Subcutaneous adipose tissue (tissue), 4 donors: ENCODE measurements around the gene PHOSPHO2. TPM values are rescaled to one million over a fixed set of nuclear protein-coding genes. Genes with fewer than 3 reads are reported as not detected.

ENCODE experiments used
- CTCF ChIP-seq: fragments of 450-650 bp; IDR thresholded peaks from one replicate; pipeline ENCODE4 v1.5.1; 2016; ENCODE audit warnings: low read depth, mild to moderate bottlenecking, control low read depth, antibody characterized with exemption, moderate library complexity
- small RNA-seq: library from RNA; depleted of rRNA; stranded (forward); fragments of <200 nt; gene quantifications from one replicate; pipeline ENCODE3, GENCODE V24; 2016
- total RNA-seq, 4 donors: library from RNA; depleted of rRNA; stranded (reverse); fragments of >200 nt; gene quantifications; one replicate each; pipeline ENCODE4 v1.1.0, GENCODE V29; 2016

PHOSPHO2 gene
- total RNA-seq, 4 donors from 2014 or later: 7.0 to 18.1 (median 10.6) TPM

DNA sequence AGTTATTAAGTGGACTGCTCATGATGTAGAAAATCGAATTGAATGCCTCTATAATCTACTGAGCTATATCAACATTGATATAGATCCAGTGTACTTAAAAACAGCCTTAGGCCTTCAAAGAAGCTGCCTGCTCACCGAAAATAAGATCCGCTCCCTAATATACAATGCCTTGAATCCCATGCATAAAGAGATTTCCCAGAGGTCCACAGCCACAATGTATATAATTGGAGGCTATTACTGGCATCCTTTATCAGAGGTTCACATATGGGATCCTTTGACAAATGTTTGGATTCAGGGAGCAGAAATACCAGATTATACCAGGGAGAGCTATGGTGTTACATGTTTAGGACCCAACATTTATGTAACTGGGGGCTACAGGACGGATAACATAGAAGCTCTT, 41.4 kb downstream of the PHOSPHO2 start:
- no peak for TF ChIP-seq CTCF

DNA sequence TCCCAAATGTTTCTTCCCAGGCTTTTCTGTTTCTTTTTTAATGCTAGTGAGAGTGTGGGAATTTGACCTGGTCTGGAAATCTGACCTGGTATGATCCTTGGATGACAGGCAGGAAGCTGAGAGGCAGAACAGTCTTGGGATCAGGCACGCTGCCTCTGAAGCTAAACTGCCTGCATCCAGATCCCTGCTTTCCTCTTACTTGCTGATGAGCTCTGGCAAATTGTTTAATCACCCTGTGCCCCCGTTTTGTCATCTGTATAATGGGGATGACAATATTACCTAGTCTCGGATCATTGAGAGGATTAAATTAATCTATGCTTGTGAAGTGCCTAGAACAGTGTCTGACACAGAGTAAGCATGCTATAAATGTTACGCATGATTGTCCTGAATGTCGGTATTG, 42.6 kb downstream of the PHOSPHO2 start:
- TF ChIP-seq CTCF: no peak

GRCh38 chr2:169738566-169739229, 44.4 kb downstream of the PHOSPHO2 start:
- no peak for TF ChIP-seq CTCF

DNA sequence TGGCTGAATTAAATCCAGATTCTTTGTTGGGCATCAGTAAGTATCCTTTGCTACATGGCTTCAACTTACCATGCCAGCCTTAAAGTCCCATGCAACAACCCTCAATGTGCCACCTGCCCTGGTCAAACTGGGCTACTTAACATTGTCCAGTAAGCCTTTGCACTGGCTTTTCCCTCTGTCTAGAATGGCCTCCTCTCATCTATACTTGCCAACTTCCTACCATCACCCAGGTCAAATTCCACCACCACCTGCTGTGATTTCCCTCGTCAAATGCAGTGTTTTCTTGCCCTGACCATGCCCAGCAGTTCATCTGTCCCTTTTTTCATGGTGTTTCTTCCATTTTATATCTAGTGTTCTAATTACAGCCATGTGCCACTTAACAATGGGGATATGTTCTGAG, 45.1 kb downstream of the PHOSPHO2 start:
- no peak for TF ChIP-seq CTCF

DNA sequence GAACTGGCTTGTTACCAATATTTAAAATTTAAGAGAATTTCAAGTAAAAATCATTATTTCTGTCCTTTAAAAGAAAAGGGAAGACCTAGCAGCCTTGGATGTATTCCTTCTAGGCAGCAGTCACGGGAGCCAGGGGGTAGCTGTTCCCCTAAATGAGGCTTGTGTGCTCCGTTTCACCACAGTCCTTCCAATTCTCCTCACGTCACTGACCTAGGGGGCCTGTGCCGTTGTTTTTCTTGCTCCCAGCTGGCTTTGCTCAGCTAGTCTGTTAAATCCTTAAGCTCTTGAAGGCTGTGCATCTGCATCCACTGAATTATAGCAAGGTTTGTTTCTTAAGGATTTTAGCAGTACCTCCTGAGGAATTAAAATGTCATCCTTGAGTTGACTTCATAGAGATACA, 49.3 kb downstream of the PHOSPHO2 start:
- TF ChIP-seq CTCF: no peak

- no peak for TF ChIP-seq CTCF
These were observed 52.0 kb downstream of the PHOSPHO2 start for GRCh38 chr2:169746240-169746639.

DNA sequence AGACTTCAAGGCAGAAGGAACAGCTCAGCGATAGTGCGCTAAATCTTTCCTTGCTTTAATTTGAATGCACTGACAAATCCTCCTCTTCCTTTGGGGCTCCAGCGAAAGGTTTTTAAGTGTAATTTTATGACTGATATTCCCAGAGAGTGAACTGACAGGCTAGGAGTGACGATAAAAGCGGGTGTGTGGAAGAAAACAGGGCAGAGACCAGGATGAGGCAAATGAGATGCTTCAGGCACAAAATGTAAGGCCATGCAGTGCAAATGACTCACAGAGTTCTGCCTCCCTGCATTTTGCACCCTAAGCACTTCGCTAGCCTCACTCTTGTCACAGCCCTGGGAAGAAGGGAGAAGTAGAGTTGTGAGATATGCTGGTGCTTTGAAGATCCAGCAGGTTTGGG, 54.0 kb downstream of the PHOSPHO2 start:
- no peak for TF ChIP-seq CTCF

Small RNA genes within 50 kb of the gene (small RNA-seq; reads per million reads assigned to genes)
- not detected for gene RF00432

Other genes starting within 250 kb of the PHOSPHO2 start
- gene BBS5, start 215.0 kb upstream of the PHOSPHO2 start, total RNA-seq: 10 to 100 TPM in 2 of 4 donors, 1 to 10 TPM in 2; 6.4 to 10.5 (median 8.9) TPM
- under 1 TPM in 3 of 4 donors, not detected in 1; 0.65 to 0.85 (median 0.66) TPM for gene KLHL41, start 184.8 kb upstream of the PHOSPHO2 start, total RNA-seq
- gene FASTKD1, start 120.6 kb upstream of the PHOSPHO2 start, total RNA-seq: 10 to 100 TPM; 12.8 to 38.5 (median 21.2) TPM
- gene PPIG, start 110.1 kb upstream of the PHOSPHO2 start, total RNA-seq: 10 to 100 TPM; 38.8 to 45.0 (median 43.0) TPM
- gene CFAP210, start 64 bp upstream of the PHOSPHO2 start, total RNA-seq: not detected
- gene KLHL23, start 39.4 kb downstream of the PHOSPHO2 start, total RNA-seq: 1 to 10 TPM; 4.1 to 8.3 (median 5.2) TPM
- 100 to 1,000 TPM; 110 to 266 (median 171) TPM for gene SSB, start 104.4 kb downstream of the PHOSPHO2 start, total RNA-seq
- gene METTL5, start 130.4 kb downstream of the PHOSPHO2 start, total RNA-seq: 100 to 1,000 TPM in 2 of 4 donors, 10 to 100 TPM in 2; 52.4 to 140 (median 86.7) TPM
- 100 to 1,000 TPM in 2 of 4 donors, 10 to 100 TPM in 2; 80.7 to 128 (median 101) TPM for gene UBR3, start 133.0 kb downstream of the PHOSPHO2 start, total RNA-seq